Adrenal gland (tissue), 12 donors: ENCODE results near the gene DYNC1I1. TPM values are rescaled to one million over a fixed set of nuclear protein-coding genes. Genes with fewer than 3 reads are reported as not detected.
"Not testable (repeated sequence)": the region's sequence is repeated elsewhere in the genome, so short reads cannot be mapped to it uniquely, and the experiment has no call there.

Source experiments
- DNase-seq, 7 donors: peaks; one replicate each; pipeline ENCODE4 v3.0.0-alpha.2; 2019 to 2020
- H3K27ac ChIP-seq, 5 donors: fragments of 200-600 bp; sonication (generic) in 4 of 5; 1 replicate in 3 of 5; 2 replicates in 2 of 5; pipeline versions ENCODE4 v1.5.1 to v1.8.0; 2016 to 2020; ENCODE audit warnings: mild to moderate bottlenecking in 1 of 5
- H3K27me3 ChIP-seq: fragments of 200-600 bp; 2 replicates; pipeline ENCODE4 v1.8.0; 2021
- H3K36me3 ChIP-seq, 2 donors: fragments of 200-600 bp; replicated peaks in 1 of 2; 1 replicate in 1 of 2; 2 replicates in 1 of 2; pipeline versions ENCODE4 v1.5.1 to v1.8.0; 2018 to 2022
- H3K4me1 ChIP-seq, 2 donors: fragments of 200-600 bp; replicated peaks in 1 of 2; 1 replicate in 1 of 2; 2 replicates in 1 of 2; pipeline versions ENCODE4 v1.5.1 to v1.8.0; 2018 to 2021
- H3K4me3 ChIP-seq, 4 donors: fragments of 200-600 bp; sonication (generic) in 3 of 4; one replicate each; pipeline ENCODE4 v1.5.1; 2016 to 2018
- H3K9me3 ChIP-seq, 3 donors: fragments of 200-600 bp; sonication (generic) in 1 of 3; replicated peaks in 1 of 3; 1 replicate in 2 of 3; 2 replicates in 1 of 3; pipeline versions ENCODE4 v1.5.1 to v1.8.0; 2016 to 2021
- CTCF ChIP-seq, 6 experiments: fragments of 450-650 bp in 4 of 6; fragments of 200-600 bp in 2 of 6; sonication (generic) in 1 of 6; IDR thresholded peaks; 1 replicate in 5 of 6; 2 replicates in 1 of 6; pipeline versions ENCODE4 v1.5.1 to v1.8.0; 2016 to 2021; ENCODE audit warnings: antibody characterized with exemption in 6 of 6, mild to moderate bottlenecking in 2 of 6, moderate library complexity in 1 of 6
- POLR2A ChIP-seq, 2 donors: fragments of 450-650 bp; IDR thresholded peaks; one replicate each; pipeline ENCODE4 v1.6.1; 2017; ENCODE audit warnings: antibody characterized with exemption in 2 of 2, mild to moderate bottlenecking in 2 of 2, moderate library complexity in 1 of 2
- WGBS, 4 donors: extraction: QIAGEN DNeasy Blood & Tissue Kit in 2 of 4; methylation state at CpG; one replicate each; pipeline versions ENCODE4 v1.1.5 to v1.1.7; 2013 to 2017; 5-methylcytosine and 5-hydroxymethylcytosine counted together
- intact Hi-C, 2 donors: fragments of 100-400 bp; cut with DNase I; formaldehyde crosslinking; loops; one replicate each; pipeline versions ENCODE4 v1.14.1 to v1.15.0; 2022 to 2023
- polyA plus RNA-seq, 3 donors: library from polyadenylated mRNA; stranded (reverse); fragments of 200-250 nt in 2 of 3; fragments of 350-450 nt in 1 of 3; fragmentation: Illumina TruSeq in 1 of 3; extraction: RNeasy Lipid Tissue Mini Kit (QIAGEN cat#74804) in 1 of 3; gene quantifications; one replicate each; pipeline ENCODE4 v1.2.3, GENCODE V29; 2013 to 2014
- total RNA-seq, 9 donors: library from RNA; depleted of rRNA in 4 of 9; stranded (reverse); fragments of >200 nt in 4 of 9; fragments of 120-200 nt in 1 of 9; fragmentation: NEBNext Ultra II Directional in 1 of 9; extraction: Animal tissue kit (Norgen Biotek cat#: 25700) in 1 of 9; gene quantifications; one replicate each; pipeline versions ENCODE4 v1.1.0 to v1.2.4, GENCODE V29; 2013 to 2023
- donor health status: healthy with polysubstance abuse.
- donor health status: Bipolar disorder and iron deficiency.
- donor health status: DM: yes; HTN: yes; CAD: no.
- donor health status: DM: no; HTN: no; CAD: no.
- donor health status: DM: no; HTN: no; CAD: no.
- donor health status: DM: yes; HTN: yes; CAD: no.

Gene DYNC1I1
- total and polyA plus RNA-seq, 12 donors = 0.97 to 42.6 (median 8.2) TPM

GRCh38 chr7:95931460-95932232 lies 159.3 kb downstream of the DYNC1I1 start:
- intact Hi-C loops = no loop called here
- H3K27ac ChIP-seq = no peak overlapping the region
- H3K4me1 ChIP-seq = no peaks in the 10 kb centered on the region
- H3K9me3 ChIP-seq = no peaks in the 10 kb centered on the region
- no peak overlapping the region for H3K4me3 ChIP-seq
- no peaks in the 10 kb centered on the region for H3K36me3 ChIP-seq
- 78 to 87% (median 82%) methylated on average over 6 of the region's 6 CpGs for WGBS, 4 donors
- TF ChIP-seq CTCF (IDR thresholded peaks at IDR 0.05) (no peak), POLR2A (IDR thresholded peaks at IDR 0.05) (no peak)
- DNase-seq = no peak
- no peaks in the 10 kb centered on the region for H3K27me3 ChIP-seq

GRCh38 chr7:95933618-95934017 lies 161.3 kb downstream of the DYNC1I1 start:
- TF ChIP-seq CTCF (IDR thresholded peaks at IDR 0.05) = no peak
- TF ChIP-seq POLR2A (IDR thresholded peaks at IDR 0.05) = no peak
- WGBS, 4 donors = 76 to 89% (median 80%) methylated on average over 4 of the region's 4 CpGs
- Histone ChIP-seq H3K27ac (no peak overlapping the region), H3K4me1 (no peaks in the 10 kb centered on the region), H3K27me3 (no peaks in the 10 kb centered on the region), H3K36me3 (no peaks in the 10 kb centered on the region), H3K4me3 (no peak overlapping the region), H3K9me3 (no peaks in the 10 kb centered on the region)
- no peak for DNase-seq
- intact Hi-C loops = no loop called here

GRCh38 chr7:95944867-95945266 lies 172.5 kb downstream of the DYNC1I1 start:
- H3K27me3 ChIP-seq, H3K9me3 ChIP-seq, H3K4me3 ChIP-seq, DNase-seq, H3K4me1 ChIP-seq, H3K36me3 ChIP-seq, intact Hi-C loops, H3K27ac ChIP-seq: not testable (repeated sequence)
- 48 to 60% (median 57%) methylated on average over 1 of the region's 1 CpG; no CpG with 5 or more reads in 1 of the 4 donors for WGBS, 4 donors

- no peak for DNase-seq
- no peaks in the 10 kb centered on the region for H3K36me3 ChIP-seq
- H3K4me1 ChIP-seq = no peaks in the 10 kb centered on the region
- no peaks in the 10 kb centered on the region for H3K9me3 ChIP-seq
- no peak overlapping the region for H3K4me3 ChIP-seq
- no peaks in the 10 kb centered on the region for H3K27me3 ChIP-seq
- H3K27ac ChIP-seq = no peak overlapping the region
- WGBS, 4 donors = 81 to 94% (median 85%) methylated on average over 1 of the region's 1 CpG
- no peak for TF ChIP-seq CTCF (IDR thresholded peaks at IDR 0.05)
- TF ChIP-seq POLR2A (IDR thresholded peaks at IDR 0.05) = no peak
- intact Hi-C loops = no loop called here
These were observed 178.3 kb downstream of the DYNC1I1 start for GRCh38 chr7:95950698-95951097.

GRCh38 chr7:95951531-95951930 lies 179.2 kb downstream of the DYNC1I1 start:
- no peak overlapping the region for H3K27ac ChIP-seq
- no peak overlapping the region for H3K4me3 ChIP-seq
- 89 to 95% (median 90%) methylated on average over 5 of the region's 5 CpGs for WGBS, 4 donors
- no peaks in the 10 kb centered on the region for H3K9me3 ChIP-seq
- no peaks in the 10 kb centered on the region for H3K36me3 ChIP-seq
- DNase-seq = no peak
- intact Hi-C loops = no loop called here
- TF ChIP-seq POLR2A (IDR thresholded peaks at IDR 0.05) = no peak
- no peak for TF ChIP-seq CTCF (IDR thresholded peaks at IDR 0.05)
- no peaks in the 10 kb centered on the region for H3K27me3 ChIP-seq
- no peaks in the 10 kb centered on the region for H3K4me1 ChIP-seq
